Adrenal gland (tissue), 12 donors: ENCODE results near the gene NCBP1. TPM values are rescaled to one million over a fixed set of nuclear protein-coding genes. Genes with fewer than 3 reads are reported as not detected.

ENCODE experiments used
- DNase-seq, 7 donors: peaks; one replicate each; pipeline ENCODE4 v3.0.0-alpha.2; 2019 to 2020
- H3K27ac ChIP-seq, 5 donors: fragments of 200-600 bp; sonication (generic) in 4 of 5; 1 replicate in 3 of 5; 2 replicates in 2 of 5; pipeline versions ENCODE4 v1.5.1 to v1.8.0; 2016 to 2020; ENCODE audit warnings: mild to moderate bottlenecking in 1 of 5
- H3K27me3 ChIP-seq: fragments of 200-600 bp; 2 replicates; pipeline ENCODE4 v1.8.0; 2021
- H3K36me3 ChIP-seq, 2 donors: fragments of 200-600 bp; replicated peaks in 1 of 2; 1 replicate in 1 of 2; 2 replicates in 1 of 2; pipeline versions ENCODE4 v1.5.1 to v1.8.0; 2018 to 2022
- H3K4me1 ChIP-seq, 2 donors: fragments of 200-600 bp; replicated peaks in 1 of 2; 1 replicate in 1 of 2; 2 replicates in 1 of 2; pipeline versions ENCODE4 v1.5.1 to v1.8.0; 2018 to 2021
- H3K4me3 ChIP-seq, 4 donors: fragments of 200-600 bp; sonication (generic) in 3 of 4; one replicate each; pipeline ENCODE4 v1.5.1; 2016 to 2018
- H3K9me3 ChIP-seq, 3 donors: fragments of 200-600 bp; sonication (generic) in 1 of 3; replicated peaks in 1 of 3; 1 replicate in 2 of 3; 2 replicates in 1 of 3; pipeline versions ENCODE4 v1.5.1 to v1.8.0; 2016 to 2021
- CTCF ChIP-seq, 6 experiments: fragments of 450-650 bp in 4 of 6; fragments of 200-600 bp in 2 of 6; sonication (generic) in 1 of 6; IDR thresholded peaks; 1 replicate in 5 of 6; 2 replicates in 1 of 6; pipeline versions ENCODE4 v1.5.1 to v1.8.0; 2016 to 2021; ENCODE audit warnings: antibody characterized with exemption in 6 of 6, mild to moderate bottlenecking in 2 of 6, moderate library complexity in 1 of 6
- POLR2A ChIP-seq, 2 donors: fragments of 450-650 bp; IDR thresholded peaks; one replicate each; pipeline ENCODE4 v1.6.1; 2017; ENCODE audit warnings: antibody characterized with exemption in 2 of 2, mild to moderate bottlenecking in 2 of 2, moderate library complexity in 1 of 2
- WGBS, 4 donors: extraction: QIAGEN DNeasy Blood & Tissue Kit in 2 of 4; methylation state at CpG; one replicate each; pipeline versions ENCODE4 v1.1.5 to v1.1.7; 2013 to 2017; 5-methylcytosine and 5-hydroxymethylcytosine counted together
- intact Hi-C, 2 donors: fragments of 100-400 bp; cut with DNase I; formaldehyde crosslinking; loops; one replicate each; pipeline versions ENCODE4 v1.14.1 to v1.15.0; 2022 to 2023
- polyA plus RNA-seq, 3 donors: library from polyadenylated mRNA; stranded (reverse); fragments of 200-250 nt in 2 of 3; fragments of 350-450 nt in 1 of 3; fragmentation: Illumina TruSeq in 1 of 3; extraction: RNeasy Lipid Tissue Mini Kit (QIAGEN cat#74804) in 1 of 3; gene quantifications; one replicate each; pipeline ENCODE4 v1.2.3, GENCODE V29; 2013 to 2014
- total RNA-seq, 9 donors: library from RNA; depleted of rRNA in 4 of 9; stranded (reverse); fragments of >200 nt in 4 of 9; fragments of 120-200 nt in 1 of 9; fragmentation: NEBNext Ultra II Directional in 1 of 9; extraction: Animal tissue kit (Norgen Biotek cat#: 25700) in 1 of 9; gene quantifications; one replicate each; pipeline versions ENCODE4 v1.1.0 to v1.2.4, GENCODE V29; 2013 to 2023
- donor health status: healthy with polysubstance abuse.
- donor health status: Bipolar disorder and iron deficiency.
- donor health status: DM: yes; HTN: yes; CAD: no.
- donor health status: DM: no; HTN: no; CAD: no.
- donor health status: DM: no; HTN: no; CAD: no.
- donor health status: DM: yes; HTN: yes; CAD: no.

Gene NCBP1
- total and polyA plus RNA-seq, 12 donors: 7.8 to 26.1 (median 18.5) TPM

- intact Hi-C loops: no loop called here
- Histone ChIP-seq H3K27ac (no peak overlapping the region), H3K9me3 (no peaks in the 10 kb centered on the region), H3K4me3 (no peak overlapping the region), H3K36me3 (peaks cover 0 to 59% of the 10 kb centered on the region in 2 donors), H3K4me1 (peaks cover 0 to 4% of the 10 kb centered on the region in 2 donors), H3K27me3 (no peaks in the 10 kb centered on the region)
- DNase-seq: no peak
- TF ChIP-seq CTCF (IDR thresholded peaks at IDR 0.05) (no peak), POLR2A (IDR thresholded peaks at IDR 0.05) (no peak)
- 69 to 81% (median 79%) methylated on average over 3 of the region's 3 CpGs for WGBS, 4 donors
Observed at GRCh38 chr9:97651646-97652045, 18.0 kb downstream of the NCBP1 start.

- no peak overlapping the region for H3K4me3 ChIP-seq
- WGBS, 4 donors: 57 to 89% (median 83%) methylated on average over 1 of the region's 1 CpG
- H3K4me1 ChIP-seq: no peaks in the 10 kb centered on the region
- no peaks in the 10 kb centered on the region for H3K9me3 ChIP-seq
- TF ChIP-seq POLR2A (IDR thresholded peaks at IDR 0.05) (no peak), CTCF (IDR thresholded peaks at IDR 0.05) (no peak)
- H3K27me3 ChIP-seq: no peaks in the 10 kb centered on the region
- H3K27ac ChIP-seq: no peak overlapping the region
- peaks cover 0 to 71% of the 10 kb centered on the region in 2 donors for H3K36me3 ChIP-seq
- intact Hi-C loops: no loop called here
- no peak for DNase-seq
Observed at GRCh38 chr9:97658707-97659106, 25.1 kb downstream of the NCBP1 start.

GRCh38 chr9:97659771-97660170 is 26.1 kb downstream of the NCBP1 start:
- DNase-seq: no peak
- WGBS, 4 donors: 91 to 95% (median 93%) methylated on average over 3 of the region's 3 CpGs
- Histone ChIP-seq H3K4me3 (no peak overlapping the region), H3K36me3 (peaks cover 0 to 72% of the 10 kb centered on the region in 2 donors), H3K4me1 (no peaks in the 10 kb centered on the region), H3K9me3 (no peaks in the 10 kb centered on the region), H3K27ac (no peak overlapping the region), H3K27me3 (no peaks in the 10 kb centered on the region)
- intact Hi-C loops: no loop called here
- TF ChIP-seq POLR2A (IDR thresholded peaks at IDR 0.05) (no peak), CTCF (IDR thresholded peaks at IDR 0.05) (no peak)

- TF ChIP-seq POLR2A (IDR thresholded peaks at IDR 0.05) (no peak), CTCF (IDR thresholded peaks at IDR 0.05) (no peak)
- intact Hi-C loops: no loop called here
- WGBS, 4 donors: 74 to 83% (median 75%) methylated on average over 5 of the region's 5 CpGs
- Histone ChIP-seq H3K27ac (peak overlapping the region in 1 of 5 donors; percentile 5), H3K4me3 (no peak overlapping the region), H3K9me3 (no peaks in the 10 kb centered on the region), H3K27me3 (no peaks in the 10 kb centered on the region), H3K4me1 (no peaks in the 10 kb centered on the region), H3K36me3 (peaks cover 0 to 72% of the 10 kb centered on the region in 2 donors)
- no peak for DNase-seq
Observed at GRCh38 chr9:97660340-97660739, 26.7 kb downstream of the NCBP1 start.
